ENCODE results near the gene NALCN. TPM values are rescaled to one million over a fixed set of nuclear protein-coding genes. Genes with fewer than 3 reads are reported as not detected.

Gene NALCN
- total and polyA plus RNA-seq, 8 donors: 0.26 to 1.9 (median 0.74) TPM

GRCh38 chr13:101210774-101211173, 205.5 kb downstream of the NALCN start:
- peaks cover 0 to 6% of the 10 kb centered on the region in 2 donors for H3K9me3 ChIP-seq
- DNase-seq (no peak), ATAC-seq (no peak)
- H3K27ac ChIP-seq: no peak overlapping the region
- no peak for TF ChIP-seq CTCF (IDR thresholded peaks at IDR 0.05)
- no peaks in the 10 kb centered on the region for H3K4me1 ChIP-seq
- intact Hi-C loops (cut with DNase I): no loop called here
- H3K27me3 ChIP-seq: no peaks in the 10 kb centered on the region
- H3K36me3 ChIP-seq: no peaks in the 10 kb centered on the region
- no peak overlapping the region for H3K4me3 ChIP-seq

- no peaks in the 10 kb centered on the region for H3K4me1 ChIP-seq
- no peak for TF ChIP-seq CTCF (IDR thresholded peaks at IDR 0.05)
- no peak for ATAC-seq
- DNase-seq: no peak
- no peaks in the 10 kb centered on the region for H3K27me3 ChIP-seq
- H3K4me3 ChIP-seq: no peak overlapping the region
- H3K9me3 ChIP-seq: peaks cover 0 to 6% of the 10 kb centered on the region in 2 donors
- H3K36me3 ChIP-seq: no peaks in the 10 kb centered on the region
- intact Hi-C loops (cut with DNase I): no loop called here
- no peak overlapping the region for H3K27ac ChIP-seq
Measured at GRCh38 chr13:101209206-101209893, 207.0 kb downstream of the NALCN start.

GRCh38 chr13:101205408-101205807, 210.9 kb downstream of the NALCN start:
- no peak for DNase-seq
- H3K27me3 ChIP-seq: no peaks in the 10 kb centered on the region
- no peak for ATAC-seq
- no peaks in the 10 kb centered on the region for H3K9me3 ChIP-seq
- H3K27ac ChIP-seq: no peak overlapping the region
- TF ChIP-seq CTCF (IDR thresholded peaks at IDR 0.05): no peak
- intact Hi-C loops (cut with DNase I): no loop called here
- no peaks in the 10 kb centered on the region for H3K4me1 ChIP-seq
- H3K36me3 ChIP-seq: no peaks in the 10 kb centered on the region
- H3K4me3 ChIP-seq: no peak overlapping the region

GRCh38 chr13:101204270-101205020, 211.9 kb downstream of the NALCN start:
- no peak for DNase-seq
- Histone ChIP-seq H3K4me3 (no peak overlapping the region), H3K27me3 (no peaks in the 10 kb centered on the region), H3K36me3 (no peaks in the 10 kb centered on the region), H3K27ac (no peak overlapping the region), H3K4me1 (no peaks in the 10 kb centered on the region), H3K9me3 (no peaks in the 10 kb centered on the region)
- TF ChIP-seq CTCF (IDR thresholded peaks at IDR 0.05): no peak
- intact Hi-C loops (cut with DNase I): no loop called here
- no peak for ATAC-seq

- intact Hi-C loops (cut with DNase I): no loop called here
- H3K27me3 ChIP-seq: no peaks in the 10 kb centered on the region
- DNase-seq: no peak
- no peaks in the 10 kb centered on the region for H3K9me3 ChIP-seq
- no peak for ATAC-seq
- TF ChIP-seq CTCF (IDR thresholded peaks at IDR 0.05): no peak
- no peak overlapping the region for H3K4me3 ChIP-seq
- no peaks in the 10 kb centered on the region for H3K4me1 ChIP-seq
- H3K36me3 ChIP-seq: no peaks in the 10 kb centered on the region
- H3K27ac ChIP-seq: no peak overlapping the region
Measured at GRCh38 chr13:101202590-101202989, 213.7 kb downstream of the NALCN start.

Measured in left lung (tissue), 10 donors.